Effector memory CD8-positive, alpha-beta T cell (primary cell): Measurements from ENCODE around the gene GATA3.
A peak's percentile ranks its signal among the peaks of the same experiment; 100 is the strongest.

Source experiments
- ATAC-seq: fragments of 150-1000 bp; cut with Tn5 transposase; replicated peaks from 2 replicates; pipeline ENCODE4 v1.10.0; 2021; ENCODE audit warnings: mild to moderate bottlenecking, moderate library complexity
- DNase-seq, 3 experiments: peaks; one replicate each; pipeline ENCODE4 v3.0.0; 2021
- H3K27ac Mint-ChIP-seq, 2 donors: one replicate each; pipeline ENCODE4 v1.8.0; 2022; ENCODE audit warnings: mild to moderate bottlenecking in 2 of 2, mixed read lengths in 2 of 2, moderate library complexity in 2 of 2
- H3K27me3 Mint-ChIP-seq, 2 donors: one replicate each; pipeline ENCODE4 v1.8.0; 2022; ENCODE audit warnings: mixed read lengths in 2 of 2
- H3K36me3 Mint-ChIP-seq: one replicate; pipeline ENCODE4 v1.8.0; 2022; ENCODE audit warnings: mild to moderate bottlenecking, moderate library complexity, mixed read lengths; ENCODE audit not compliant: insufficient read depth
- H3K4me1 Mint-ChIP-seq, 2 donors: one replicate each; pipeline ENCODE4 v1.8.0; 2022; ENCODE audit warnings: low read depth in 2 of 2, mixed read lengths in 2 of 2
- H3K4me3 Mint-ChIP-seq, 2 donors: one replicate each; pipeline ENCODE4 v1.8.0; 2022; ENCODE audit warnings: mild to moderate bottlenecking in 2 of 2, mixed read lengths in 2 of 2, moderate library complexity in 2 of 2
- H3K9me3 Mint-ChIP-seq, 2 donors: one replicate each; pipeline ENCODE4 v1.8.0; 2022; ENCODE audit warnings: mixed read lengths in 2 of 2

Gene GATA3

DNA sequence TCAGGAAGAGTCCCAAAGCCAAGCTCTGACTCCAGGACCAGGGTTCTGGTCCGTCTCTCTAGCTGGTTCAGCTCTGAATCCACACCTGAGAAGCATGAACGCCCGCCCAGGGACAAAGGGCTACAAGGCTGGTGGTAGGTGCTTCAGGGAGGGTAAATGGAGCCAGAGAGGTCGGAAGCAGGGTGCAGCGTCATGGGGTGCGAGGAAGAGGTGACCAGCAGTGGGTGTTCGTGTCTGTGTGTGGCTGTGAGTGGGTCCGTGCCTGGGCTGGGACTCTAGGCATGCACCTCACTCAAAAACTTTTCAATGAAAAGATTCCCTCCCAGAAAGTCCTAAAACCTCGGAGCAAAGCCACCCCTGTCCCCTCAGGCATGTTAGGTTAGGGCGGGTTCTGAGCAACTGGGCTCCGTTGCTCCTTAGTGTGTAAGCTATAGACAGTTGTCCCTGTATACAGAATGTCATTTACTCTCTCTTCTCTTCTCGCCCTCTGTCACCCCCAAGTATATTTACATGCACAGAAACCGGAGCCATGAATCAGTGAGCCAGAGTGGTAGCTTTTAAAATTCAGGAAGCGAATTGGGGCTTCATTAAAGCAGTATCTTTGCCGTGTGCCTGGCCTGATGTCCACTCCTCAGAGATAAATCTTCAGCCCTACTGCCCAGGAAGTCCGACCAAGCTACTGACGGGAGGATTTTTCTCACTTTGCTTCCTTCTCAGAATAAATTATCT is 12.3 kb upstream of the GATA3 start:
- H3K27ac Mint-ChIP-seq, result peak overlapping the region; percentile 7 to 62
- no peak for ATAC-seq
- peaks cover 73% of the 10 kb centered on the region for H3K36me3 Mint-ChIP-seq
- peaks cover 0 to 2% of the 10 kb centered on the region in 2 donors for H3K9me3 Mint-ChIP-seq
- H3K4me3 Mint-ChIP-seq, result peak overlapping the region; percentile 57 to 60
- DNase-seq, result no peak
- H3K27me3 Mint-ChIP-seq, result peaks cover 98 to 100% of the 10 kb centered on the region in 2 donors
- peaks cover 53 to 57% of the 10 kb centered on the region in 2 donors for H3K4me1 Mint-ChIP-seq

DNA sequence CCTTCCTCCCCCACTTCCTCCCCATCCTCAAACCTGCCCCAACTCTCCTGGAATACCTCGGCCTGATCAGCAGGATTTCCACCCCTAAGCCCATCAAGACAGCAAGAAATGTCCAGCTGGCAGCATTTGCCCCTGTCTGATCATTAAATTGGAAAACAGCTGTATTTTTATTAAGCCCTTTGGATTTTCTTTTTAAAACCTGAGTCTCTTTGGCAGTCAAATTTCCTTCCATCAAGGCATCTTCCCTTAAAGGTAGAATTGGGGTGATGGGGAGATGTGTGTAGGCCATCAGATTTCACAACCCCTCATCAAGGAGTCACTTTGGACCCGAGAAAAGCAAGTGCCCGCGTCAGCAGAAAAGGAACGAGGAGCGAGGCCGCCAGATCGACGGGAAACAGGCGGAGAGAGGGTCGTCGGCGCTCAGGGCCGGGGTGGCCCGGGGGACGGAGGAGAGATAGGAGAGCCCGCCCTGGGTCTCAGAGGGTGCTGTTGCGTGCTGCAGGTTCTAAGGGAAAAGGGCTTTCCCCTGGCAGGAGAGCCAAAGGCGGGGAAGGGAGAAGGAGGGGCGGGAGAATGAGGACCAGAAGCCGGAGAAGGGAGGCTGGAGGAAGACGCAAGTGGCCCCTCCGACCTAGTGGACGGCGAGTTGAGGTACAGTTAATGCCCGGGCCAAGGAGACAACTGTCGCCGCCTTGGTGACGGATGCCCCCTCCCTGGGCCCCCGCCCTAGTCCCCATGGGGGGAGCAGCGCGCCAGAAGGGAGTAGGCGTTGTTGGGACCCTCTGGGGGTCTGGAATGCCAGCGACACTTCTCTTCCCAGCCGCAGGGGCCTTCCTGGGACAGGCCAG is 11.5 kb upstream of the GATA3 start:
- ATAC-seq (no peak), DNase-seq (no peak)
- peak overlapping the region; percentile 7 to 62 for H3K27ac Mint-ChIP-seq
- peaks cover 55 to 60% of the 10 kb centered on the region in 2 donors for H3K4me1 Mint-ChIP-seq
- peaks cover 0 to 2% of the 10 kb centered on the region in 2 donors for H3K9me3 Mint-ChIP-seq
- peaks cover 98 to 100% of the 10 kb centered on the region in 2 donors for H3K27me3 Mint-ChIP-seq
- peak overlapping the region; percentile 57 to 67 for H3K4me3 Mint-ChIP-seq
- H3K36me3 Mint-ChIP-seq, result peaks cover 66% of the 10 kb centered on the region

DNA sequence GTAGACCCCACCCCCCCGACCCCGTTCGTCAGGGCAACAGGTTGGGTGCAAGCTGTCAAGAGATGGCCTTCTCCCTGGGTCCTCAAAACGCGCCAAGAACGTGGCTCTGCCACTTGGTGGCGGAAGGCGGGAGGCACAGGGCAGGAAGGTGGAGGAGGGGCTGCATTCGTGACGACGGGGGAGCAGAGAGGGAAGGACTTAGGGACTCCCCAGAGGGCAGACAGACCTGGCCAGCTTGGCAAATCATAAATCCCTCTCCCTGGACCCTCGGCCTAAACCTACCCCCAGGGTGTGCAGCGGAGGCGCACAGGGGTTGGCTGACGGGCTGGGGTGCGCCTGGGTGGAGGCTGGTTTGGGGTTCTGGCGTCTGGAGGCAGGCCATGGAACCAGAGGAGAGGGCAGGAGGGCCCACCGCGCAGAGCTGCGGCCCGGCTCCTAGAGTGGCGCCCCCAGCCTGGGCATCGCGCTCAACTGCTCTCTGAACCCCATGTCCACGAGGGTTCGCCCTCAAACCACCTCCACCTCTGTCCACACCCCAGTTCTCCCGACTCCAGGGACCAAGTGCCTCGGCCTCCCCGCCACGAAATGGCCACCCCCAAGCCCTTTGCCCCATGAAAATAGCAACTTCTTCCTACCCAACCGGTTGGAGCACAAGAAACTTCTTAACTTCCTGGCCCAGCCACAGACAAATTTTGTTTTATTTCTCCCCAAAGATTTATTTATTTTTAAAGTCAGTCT is 10.8 kb upstream of the GATA3 start:
- Mint-ChIP-seq H3K4me1 (peaks cover 56 to 64% of the 10 kb centered on the region in 2 donors), H3K9me3 (peaks cover 0 to 2% of the 10 kb centered on the region in 2 donors), H3K27ac (peak overlapping the region in 1 of 2 donors; percentile 62), H3K27me3 (peaks cover 95 to 100% of the 10 kb centered on the region in 2 donors), H3K36me3 (peaks cover 64% of the 10 kb centered on the region), H3K4me3 (peak overlapping the region; percentile 57 to 67)
- ATAC-seq (peak; percentile 36), DNase-seq (peak in 1 of 3 experiments; percentile 19)

DNA sequence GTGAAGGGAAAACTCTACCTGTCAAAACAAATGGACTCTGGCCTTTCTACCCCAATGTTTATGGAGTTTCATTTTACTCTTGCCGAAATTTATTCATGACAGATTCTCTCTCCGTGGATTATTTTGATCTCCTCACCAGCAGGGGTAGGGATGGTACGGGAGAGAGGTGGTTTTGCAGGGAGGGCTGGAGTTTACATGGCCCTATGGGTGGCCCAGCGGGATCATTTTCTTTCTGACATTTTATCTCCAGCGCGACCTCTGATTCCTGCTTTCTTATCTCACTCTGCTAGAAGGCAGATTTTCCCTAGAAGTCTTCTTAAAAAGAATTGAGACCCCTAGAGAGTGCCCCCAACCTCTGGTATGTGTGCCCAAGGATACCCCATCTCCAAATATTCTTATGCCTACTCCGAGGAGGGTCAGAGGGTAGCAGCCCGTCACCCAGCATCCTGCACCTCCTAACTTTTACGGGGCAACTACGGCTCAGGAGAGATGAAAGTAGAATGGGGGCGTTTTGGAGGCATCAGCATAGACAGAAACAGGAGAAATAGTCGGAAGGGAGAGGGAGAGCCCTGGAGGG is 10.1 kb upstream of the GATA3 start:
- H3K27ac Mint-ChIP-seq, result no peak overlapping the region
- no peak for ATAC-seq
- H3K27me3 Mint-ChIP-seq, result peaks cover 93 to 100% of the 10 kb centered on the region in 2 donors
- peak overlapping the region; percentile 57 to 67 for H3K4me3 Mint-ChIP-seq
- no peak for DNase-seq
- H3K36me3 Mint-ChIP-seq, result peaks cover 64% of the 10 kb centered on the region
- peaks cover 56 to 68% of the 10 kb centered on the region in 2 donors for H3K4me1 Mint-ChIP-seq
- H3K9me3 Mint-ChIP-seq, result peaks cover 0 to under 1% of the 10 kb centered on the region in 2 donors

DNA sequence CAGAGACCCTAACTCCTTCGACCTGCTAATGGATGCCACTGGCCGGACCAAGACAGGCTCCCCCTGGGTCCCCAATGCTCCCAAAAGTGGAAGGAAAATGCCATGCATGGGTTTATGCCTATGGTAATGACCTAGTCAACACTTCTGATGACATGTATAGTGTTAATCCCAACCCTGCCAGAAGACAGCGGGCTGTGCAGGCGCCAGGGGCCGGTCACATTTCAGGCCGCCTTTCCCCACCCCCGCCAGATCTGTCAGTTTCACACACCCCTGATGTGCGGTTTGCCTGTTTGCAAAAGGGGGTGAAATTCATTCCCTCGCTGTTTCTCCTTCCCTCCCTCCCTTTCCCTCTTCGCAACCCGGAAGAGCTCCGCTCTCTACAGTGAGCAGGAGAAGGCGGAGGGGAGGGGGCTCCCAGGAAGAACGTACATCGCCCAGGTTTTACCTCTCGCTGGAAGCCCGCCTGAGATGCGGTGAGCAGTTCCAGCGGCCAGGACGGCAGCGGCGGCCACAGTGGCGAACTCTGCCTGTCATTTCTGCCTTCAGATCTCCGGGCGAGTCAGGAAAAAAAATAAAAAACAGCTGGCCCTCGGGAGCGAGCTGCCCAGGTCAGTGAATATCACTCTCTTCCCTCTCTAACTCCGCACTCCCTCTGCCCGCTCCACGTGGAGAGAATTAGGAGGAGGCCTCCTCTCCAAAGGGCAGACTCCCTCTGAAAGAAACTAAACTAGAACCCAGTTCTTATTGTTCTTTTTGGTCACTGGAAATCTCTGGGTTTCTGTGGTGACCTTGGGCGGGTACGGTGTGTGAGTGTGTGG is 9.4 kb upstream of the GATA3 start:
- peaks cover 86 to 99% of the 10 kb centered on the region in 2 donors for H3K27me3 Mint-ChIP-seq
- peak overlapping the region; percentile 57 to 67 for H3K4me3 Mint-ChIP-seq
- no peaks in the 10 kb centered on the region for H3K9me3 Mint-ChIP-seq
- H3K27ac Mint-ChIP-seq, result peak overlapping the region in 1 of 2 donors; percentile 46
- peak in 1 of 3 experiments; percentile 25 for DNase-seq
- peaks cover 62% of the 10 kb centered on the region for H3K36me3 Mint-ChIP-seq
- ATAC-seq, result peak; percentile 6
- peaks cover 57 to 64% of the 10 kb centered on the region in 2 donors for H3K4me1 Mint-ChIP-seq

DNA sequence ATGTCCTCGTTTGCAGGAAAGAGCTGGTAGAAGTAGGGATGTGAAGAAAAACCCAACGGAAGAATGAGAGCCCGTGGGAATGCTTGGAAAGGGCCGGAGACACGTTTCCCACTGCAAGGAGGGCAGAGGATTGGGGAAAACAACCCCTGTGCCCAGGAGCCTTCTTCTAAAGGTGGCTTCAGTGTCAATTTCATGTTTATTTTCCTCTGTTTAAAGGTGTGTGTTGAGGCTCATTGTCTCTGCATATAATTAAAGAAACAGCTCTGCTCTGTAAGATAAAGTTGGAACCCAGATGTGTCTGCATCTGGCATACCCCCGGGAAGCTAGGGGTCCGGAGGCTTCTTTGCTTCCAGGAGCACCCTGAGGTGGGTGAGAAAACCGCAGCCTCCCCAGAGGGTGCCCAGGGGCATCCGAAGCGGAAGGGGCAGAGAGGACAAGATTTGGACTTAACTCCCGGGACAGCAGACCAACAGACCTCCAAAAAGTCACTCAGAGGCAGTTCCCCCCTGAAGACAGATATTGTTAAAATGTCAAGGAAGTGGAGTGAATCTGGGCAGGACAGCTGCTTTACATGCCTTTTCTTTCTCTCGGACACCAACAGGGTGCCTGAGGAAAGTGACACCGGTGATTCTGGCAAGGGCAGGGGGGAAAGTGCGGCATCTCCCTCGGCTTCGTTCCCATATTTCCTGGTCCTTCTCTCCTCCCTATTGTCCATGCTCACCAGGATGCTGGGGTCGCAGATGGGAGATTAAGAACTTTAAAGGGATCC is 8.6 kb upstream of the GATA3 start:
- Mint-ChIP-seq H3K27ac (peak overlapping the region in 1 of 2 donors; percentile 46), H3K9me3 (no peaks in the 10 kb centered on the region), H3K36me3 (peaks cover 55% of the 10 kb centered on the region), H3K27me3 (peaks cover 78 to 99% of the 10 kb centered on the region in 2 donors), H3K4me3 (peak overlapping the region; percentile 57 to 67), H3K4me1 (peaks cover 58 to 64% of the 10 kb centered on the region in 2 donors)
- DNase-seq (peak in 1 of 3 experiments; percentile 11), ATAC-seq (no peak)

DNA sequence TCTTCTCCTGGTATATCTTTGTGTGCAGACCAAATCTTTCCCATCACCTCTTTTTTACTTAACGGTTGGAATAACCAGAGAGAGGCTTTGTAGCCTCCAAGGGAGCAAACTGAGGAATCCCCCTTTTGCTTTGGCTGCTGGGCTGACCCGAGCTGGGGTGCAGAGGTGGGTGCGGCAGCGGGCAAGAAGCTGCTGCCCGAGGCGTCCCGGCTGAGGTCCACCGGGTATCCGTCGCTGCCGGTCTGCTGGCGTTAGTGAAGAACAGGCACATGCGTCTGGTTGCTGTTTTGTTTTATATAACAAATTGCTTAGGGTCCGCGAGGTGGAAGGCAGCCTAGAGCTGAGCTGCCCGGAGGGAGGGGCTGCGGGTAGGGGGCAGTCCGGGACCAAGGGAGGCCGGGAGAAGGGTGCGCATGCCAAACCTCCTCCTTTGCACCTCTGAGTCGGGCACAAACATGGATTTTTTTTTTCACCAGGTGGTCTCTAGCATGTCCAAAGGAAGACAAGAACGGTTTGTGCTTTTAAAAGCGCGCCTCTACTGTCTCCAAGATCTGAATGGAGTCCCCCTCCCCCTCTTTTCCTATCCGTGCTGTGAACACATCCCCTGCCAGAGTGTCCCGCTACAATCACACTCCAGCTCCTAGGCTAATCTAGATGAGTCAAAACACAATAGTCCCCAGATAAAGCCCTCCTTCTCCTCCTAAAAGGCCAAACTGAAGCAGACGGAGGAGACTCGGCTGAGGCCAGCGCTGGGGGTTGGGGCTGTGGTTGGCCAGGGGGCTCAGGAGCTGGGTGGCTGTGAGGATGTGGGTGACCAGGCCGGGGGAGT is 6.8 kb upstream of the GATA3 start:
- Mint-ChIP-seq H3K36me3 (peaks cover 50% of the 10 kb centered on the region), H3K27ac (peak overlapping the region; percentile 25 to 89), H3K4me3 (peak overlapping the region in 1 of 2 donors; percentile 80), H3K4me1 (peaks cover 55 to 66% of the 10 kb centered on the region in 2 donors), H3K27me3 (peaks cover 70 to 93% of the 10 kb centered on the region in 2 donors), H3K9me3 (no peaks in the 10 kb centered on the region)
- DNase-seq (no peak), ATAC-seq (no peak)

DNA sequence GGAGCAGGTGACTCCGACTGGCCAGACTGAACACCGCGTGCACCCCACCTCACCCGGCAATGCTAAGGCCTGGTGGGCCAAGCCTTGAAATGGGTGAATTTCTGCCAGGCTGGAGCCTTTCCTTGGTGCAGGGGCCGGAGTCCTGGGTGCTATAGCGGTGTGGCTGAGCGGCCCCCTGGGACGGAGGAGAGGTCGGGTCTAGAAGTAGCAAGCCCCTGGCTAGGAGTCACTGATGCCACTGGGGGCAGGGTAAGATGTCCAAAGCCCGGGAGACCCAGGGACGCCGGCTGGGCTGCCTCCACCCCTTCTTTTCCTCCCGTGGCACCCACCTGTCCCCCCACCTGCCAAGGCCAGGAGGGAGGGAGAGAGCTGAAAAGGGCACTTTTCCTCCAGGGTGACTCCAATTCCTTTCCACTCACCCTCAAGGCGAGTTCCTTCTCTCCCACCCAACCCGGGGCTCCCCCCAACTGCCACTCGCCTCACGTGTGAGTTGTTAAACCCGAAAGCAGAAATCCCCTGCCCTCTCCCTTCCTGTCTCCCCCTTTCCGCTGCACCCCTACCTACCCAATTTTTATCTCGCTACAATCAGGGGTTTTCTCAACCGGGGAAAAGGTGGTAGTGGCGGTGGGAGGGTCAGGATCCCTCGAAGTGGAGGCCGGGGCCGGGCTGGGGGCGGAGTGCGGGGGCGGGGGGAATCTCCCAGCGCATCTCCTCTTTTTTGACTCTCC is 6.0 kb upstream of the GATA3 start:
- H3K27ac Mint-ChIP-seq, result peak overlapping the region; percentile 81 to 89
- H3K36me3 Mint-ChIP-seq, result peaks cover 55% of the 10 kb centered on the region
- no peaks in the 10 kb centered on the region for H3K9me3 Mint-ChIP-seq
- H3K4me3 Mint-ChIP-seq, result peak overlapping the region; percentile 79 to 80
- peak; percentile 64 for ATAC-seq
- DNase-seq, result peak; percentile 63 to 68 (median 63)
- H3K4me1 Mint-ChIP-seq, result peaks cover 57 to 69% of the 10 kb centered on the region in 2 donors
- peaks cover 69 to 93% of the 10 kb centered on the region in 2 donors for H3K27me3 Mint-ChIP-seq

DNA sequence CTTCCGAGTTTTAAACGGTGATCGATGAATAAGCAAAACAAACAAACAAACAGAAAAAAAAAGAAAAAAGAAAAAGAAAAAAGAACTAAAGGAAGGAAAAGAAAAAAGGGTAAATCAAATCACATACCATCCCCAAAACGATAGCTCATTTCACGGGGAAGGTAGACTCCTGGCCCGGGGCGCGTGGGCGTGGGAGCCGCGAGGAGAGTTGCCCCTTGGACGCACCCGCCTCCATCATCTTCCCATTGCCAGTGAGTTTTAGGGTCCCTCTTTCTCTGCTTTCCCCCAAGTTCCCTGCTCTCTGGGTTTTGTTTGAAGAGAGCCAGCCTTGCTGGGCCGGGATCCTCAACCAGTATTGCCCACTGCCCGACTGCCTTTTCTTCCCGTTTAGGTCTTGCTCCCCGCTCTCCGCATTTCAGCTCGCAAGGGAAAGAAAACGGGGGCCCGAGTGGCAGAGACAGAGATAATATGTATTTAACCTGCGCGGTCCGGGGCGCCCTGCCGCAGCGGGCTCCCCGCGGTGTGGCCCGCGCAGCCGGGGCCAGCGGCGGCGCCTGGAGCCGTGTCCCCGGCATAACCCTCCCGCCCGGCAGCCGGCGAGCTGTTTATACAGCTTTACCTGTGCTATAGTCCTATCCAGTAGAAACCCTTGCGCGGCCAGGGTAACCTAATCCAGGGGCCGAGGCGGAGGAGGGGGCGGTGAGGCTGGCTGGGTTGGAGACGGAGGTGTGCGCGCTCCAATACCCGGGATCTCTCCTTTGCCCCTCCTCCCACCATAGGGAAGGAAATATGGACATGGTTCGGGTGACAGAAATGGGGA is 5.2 kb upstream of the GATA3 start:
- no peaks in the 10 kb centered on the region for H3K9me3 Mint-ChIP-seq
- peaks cover 61 to 86% of the 10 kb centered on the region in 2 donors for H3K27me3 Mint-ChIP-seq
- peaks cover 55% of the 10 kb centered on the region for H3K36me3 Mint-ChIP-seq
- H3K27ac Mint-ChIP-seq, result peak overlapping the region; percentile 81 to 89
- ATAC-seq (no peak), DNase-seq (no peak)
- H3K4me3 Mint-ChIP-seq, result peak overlapping the region; percentile 79 to 80
- peaks cover 58 to 67% of the 10 kb centered on the region in 2 donors for H3K4me1 Mint-ChIP-seq
